OCI-LY3 (cell line): ENCODE measurements around the gene CAT.
"Not testable (repeated sequence)": the region's sequence is repeated elsewhere in the genome, so short reads cannot be mapped to it uniquely, and the experiment has no call there.

Experiments
- H2AFZ ChIP-seq: fragments of 200-600, 300-600 bp; shearing (Covaris generic); 2 replicates; pipeline ENCODE4 v1.6.0; 2014; ENCODE audit warnings: antibody characterized with exemption, low read depth, low read length
- H3K27ac ChIP-seq: fragments of 200-600, 300-600 bp; sonication (generic); 2 replicates; pipeline ENCODE4 v1.5.1; 2014; ENCODE audit warnings: mild to moderate bottlenecking, low read length, moderate library complexity, mixed read lengths
- H3K27me3 ChIP-seq: fragments of 200-600, 300-600 bp; sonication (generic); 2 replicates; pipeline ENCODE4 v1.6.1; 2014; ENCODE audit warnings: low read depth, low read length, mixed read lengths
- H3K36me3 ChIP-seq: fragments of 200-600, 300-600 bp; sonication (generic); replicated peaks from 2 replicates; pipeline ENCODE3; 2014; ENCODE audit warnings: low read depth, low read length, mixed read lengths
- H3K4me1 ChIP-seq: fragments of 300-600, 200-600 bp; sonication (generic); 2 replicates; pipeline ENCODE4 v1.6.1; 2014; ENCODE audit warnings: low read length, mixed read lengths
- H3K4me2 ChIP-seq: fragments of 200-600, 300-600 bp; sonication (generic); 2 replicates; pipeline ENCODE4 v1.6.1; 2014; ENCODE audit warnings: low read length, mixed read lengths
- H3K4me3 ChIP-seq: fragments of 300-600, 200-600 bp; sonication (generic); 2 replicates; pipeline ENCODE4 v1.5.1; 2014; ENCODE audit warnings: antibody characterized with exemption, mild to moderate bottlenecking, low read length, moderate library complexity
- H3K79me2 ChIP-seq: fragments of 300-600, 200-600 bp; shearing (Covaris generic); 2 replicates; pipeline ENCODE4 v1.6.1; 2014; ENCODE audit warnings: mild to moderate bottlenecking, low read length, mixed read lengths
- H3K9ac ChIP-seq: fragments of 300-600, 200-600 bp; shearing (Covaris generic); 2 replicates; pipeline ENCODE4 v1.6.0; 2014; ENCODE audit warnings: mild to moderate bottlenecking, low read length, moderate library complexity
- H3K9me3 ChIP-seq: fragments of 200-600, 300-600 bp; shearing (Covaris generic); 2 replicates; pipeline ENCODE4 v1.6.1; 2014; ENCODE audit warnings: low read length, mixed read lengths; ENCODE audit not compliant: insufficient read depth
- H4K20me1 ChIP-seq: fragments of 200-600, 300-600 bp; sonication (generic); 2 replicates; pipeline ENCODE4 v1.6.1; 2016; ENCODE audit warnings: low read length, mixed read lengths; ENCODE audit not compliant: insufficient read depth
- EZH2phosphoT487 ChIP-seq: fragments of 200-600 bp; shearing (Covaris generic); IDR thresholded peaks from 2 replicates; pipeline ENCODE4 v1.6.1; 2018; ENCODE audit warnings: antibody characterized with exemption, mixed run types, low read depth
- TF ChIP-seq, protein P1 (sequence below): fragments of 200-600, 300-600 bp; sonication (generic); IDR thresholded peaks from 2 replicates; pipeline ENCODE4 v1.5.1; 2014; ENCODE audit warnings: antibody characterized with exemption, low read length, low read depth

The CAT gene

DNA sequence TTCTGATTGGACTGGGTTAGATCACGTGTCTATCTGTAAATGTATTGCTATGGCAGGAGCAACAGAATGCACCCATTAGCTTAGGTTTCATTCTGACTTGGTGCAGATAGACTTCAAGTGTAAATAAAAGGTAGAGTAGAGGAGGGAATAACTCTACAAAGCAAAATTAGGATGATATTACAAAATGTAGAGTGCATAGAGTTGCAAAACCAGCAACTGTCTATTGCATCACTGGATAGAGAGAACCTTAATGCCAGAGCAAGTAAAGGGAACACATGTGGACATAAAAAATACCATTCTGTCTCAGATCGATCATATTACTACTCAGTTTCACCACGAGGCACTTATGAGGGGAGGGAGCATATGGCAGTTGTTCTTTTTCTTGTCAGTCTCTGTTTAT, 22.0 kb upstream of the CAT start:
- no peak overlapping the region for H3K4me2 ChIP-seq
- no peak overlapping the region for H2AFZ ChIP-seq
- TF ChIP-seq, protein P1, sequence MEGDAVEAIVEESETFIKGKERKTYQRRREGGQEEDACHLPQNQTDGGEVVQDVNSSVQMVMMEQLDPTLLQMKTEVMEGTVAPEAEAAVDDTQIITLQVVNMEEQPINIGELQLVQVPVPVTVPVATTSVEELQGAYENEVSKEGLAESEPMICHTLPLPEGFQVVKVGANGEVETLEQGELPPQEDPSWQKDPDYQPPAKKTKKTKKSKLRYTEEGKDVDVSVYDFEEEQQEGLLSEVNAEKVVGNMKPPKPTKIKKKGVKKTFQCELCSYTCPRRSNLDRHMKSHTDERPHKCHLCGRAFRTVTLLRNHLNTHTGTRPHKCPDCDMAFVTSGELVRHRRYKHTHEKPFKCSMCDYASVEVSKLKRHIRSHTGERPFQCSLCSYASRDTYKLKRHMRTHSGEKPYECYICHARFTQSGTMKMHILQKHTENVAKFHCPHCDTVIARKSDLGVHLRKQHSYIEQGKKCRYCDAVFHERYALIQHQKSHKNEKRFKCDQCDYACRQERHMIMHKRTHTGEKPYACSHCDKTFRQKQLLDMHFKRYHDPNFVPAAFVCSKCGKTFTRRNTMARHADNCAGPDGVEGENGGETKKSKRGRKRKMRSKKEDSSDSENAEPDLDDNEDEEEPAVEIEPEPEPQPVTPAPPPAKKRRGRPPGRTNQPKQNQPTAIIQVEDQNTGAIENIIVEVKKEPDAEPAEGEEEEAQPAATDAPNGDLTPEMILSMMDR = no peak
- TF ChIP-seq EZH2phosphoT487 = no peak
- H4K20me1 ChIP-seq = no peaks in the 10 kb centered on the region
- no peak overlapping the region for H3K9ac ChIP-seq
- peaks cover 12% of the 10 kb centered on the region for H3K27me3 ChIP-seq
- H3K27ac ChIP-seq = no peak overlapping the region
- H3K36me3 ChIP-seq = no peaks in the 10 kb centered on the region
- H3K79me2 ChIP-seq = no peaks in the 10 kb centered on the region
- peaks cover 13% of the 10 kb centered on the region; the same call in 1 of the 2 replicates for H3K9me3 ChIP-seq
- no peak overlapping the region for H3K4me3 ChIP-seq
- H3K4me1 ChIP-seq = no peaks in the 10 kb centered on the region

DNA sequence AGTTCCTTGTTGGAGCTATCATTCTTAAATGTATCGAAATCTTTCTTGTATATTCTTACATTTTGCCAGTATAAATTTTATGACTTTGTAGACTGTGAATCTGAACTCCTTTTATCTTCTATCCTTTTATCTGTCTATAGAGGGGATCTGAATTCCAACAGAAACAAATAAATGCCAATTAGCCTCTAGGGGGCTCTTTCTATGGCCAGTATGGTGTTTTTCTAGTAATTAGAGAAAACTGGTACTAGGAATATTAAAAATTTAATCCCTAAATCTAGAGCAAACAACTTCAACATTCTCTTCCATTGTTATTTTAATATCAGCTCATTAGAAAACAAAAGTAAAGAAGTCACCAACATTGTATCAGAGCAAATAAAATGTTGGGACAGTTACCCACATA, 21.5 kb upstream of the CAT start:
- Histone ChIP-seq H3K4me3 (no peak overlapping the region), H3K4me1 (no peaks in the 10 kb centered on the region), H2AFZ (no peak overlapping the region), H3K9ac (no peak overlapping the region), H3K4me2 (no peak overlapping the region), H4K20me1 (no peaks in the 10 kb centered on the region), H3K27ac (no peak overlapping the region), H3K36me3 (no peaks in the 10 kb centered on the region), H3K9me3 (peaks cover 13% of the 10 kb centered on the region; the same call in 1 of the 2 replicates), H3K27me3 (peaks cover 12% of the 10 kb centered on the region), H3K79me2 (no peaks in the 10 kb centered on the region)
- TF ChIP-seq EZH2phosphoT487 = no peak
- TF ChIP-seq, protein P1 = peak; percentile 22; the same call in 1 of the 2 replicates

DNA sequence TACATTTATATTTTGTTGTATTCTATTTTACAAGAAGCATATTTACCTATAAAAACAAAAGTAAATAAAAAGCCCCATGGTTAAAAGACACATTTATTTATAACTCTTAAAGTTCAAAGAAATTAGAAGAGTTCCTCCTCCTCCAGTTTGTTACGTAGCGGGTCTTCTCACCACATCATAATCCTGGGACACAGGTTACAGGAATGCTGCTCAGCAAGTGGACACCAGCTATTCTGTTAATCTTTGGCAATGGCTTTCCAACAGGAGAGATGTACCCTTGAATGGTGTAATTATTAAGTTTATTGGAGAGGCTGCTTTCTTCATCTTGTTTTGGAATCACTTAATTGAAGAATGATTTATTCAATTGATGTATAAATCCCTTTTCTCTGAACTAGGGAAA, 19.6 kb upstream of the CAT start:
- H3K4me2 ChIP-seq = no peak overlapping the region
- H3K27ac ChIP-seq = no peak overlapping the region

DNA sequence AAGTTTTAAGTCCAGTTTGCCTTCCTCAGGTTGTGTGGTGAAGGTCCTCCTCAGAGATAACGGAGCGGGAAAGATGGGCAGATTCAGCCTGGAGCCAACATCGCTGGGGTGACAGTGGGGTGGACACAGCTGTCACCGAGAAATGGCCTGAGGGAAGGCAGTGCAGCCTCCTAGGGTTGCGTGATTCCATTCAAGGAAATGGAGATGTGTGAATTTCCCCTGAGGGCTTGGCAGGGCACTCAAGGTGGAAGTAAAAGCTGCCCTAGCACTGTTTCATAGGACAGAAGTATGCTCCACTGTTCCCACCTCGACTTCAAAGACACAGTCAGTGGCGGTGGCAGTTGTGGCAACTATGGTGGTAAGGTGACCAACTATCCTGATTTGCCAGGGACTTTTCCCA, 15.4 kb upstream of the CAT start:
- Histone ChIP-seq H3K9ac (no peak overlapping the region), H3K4me1 (no peaks in the 10 kb centered on the region), H3K27me3 (peaks cover 5% of the 10 kb centered on the region; the same call in 1 of the 2 replicates), H2AFZ (no peak overlapping the region), H3K79me2 (no peaks in the 10 kb centered on the region), H3K27ac (no peak overlapping the region), H4K20me1 (no peaks in the 10 kb centered on the region), H3K4me2 (no peak overlapping the region), H3K4me3 (no peak overlapping the region), H3K9me3 (no peaks in the 10 kb centered on the region), H3K36me3 (no peaks in the 10 kb centered on the region)
- TF ChIP-seq, protein P1 = no peak
- no peak for TF ChIP-seq EZH2phosphoT487

More for the DNA sequence above, 19.6 kb upstream of the CAT start:
- H3K27me3 ChIP-seq = peaks cover 12% of the 10 kb centered on the region
- no peaks in the 10 kb centered on the region for H3K36me3 ChIP-seq
- H3K79me2 ChIP-seq = no peaks in the 10 kb centered on the region
- H4K20me1 ChIP-seq = no peaks in the 10 kb centered on the region
- no peak overlapping the region for H3K4me3 ChIP-seq
- no peaks in the 10 kb centered on the region for H3K4me1 ChIP-seq
- no peak overlapping the region for H2AFZ ChIP-seq
- no peak for TF ChIP-seq EZH2phosphoT487
- TF ChIP-seq, protein P1 = no peak
- no peak overlapping the region for H3K9ac ChIP-seq
- H3K9me3 ChIP-seq = 0 out of 2 replicates have a peak, but pooled peaks cover under 1% of the 10 kb centered on the region

DNA sequence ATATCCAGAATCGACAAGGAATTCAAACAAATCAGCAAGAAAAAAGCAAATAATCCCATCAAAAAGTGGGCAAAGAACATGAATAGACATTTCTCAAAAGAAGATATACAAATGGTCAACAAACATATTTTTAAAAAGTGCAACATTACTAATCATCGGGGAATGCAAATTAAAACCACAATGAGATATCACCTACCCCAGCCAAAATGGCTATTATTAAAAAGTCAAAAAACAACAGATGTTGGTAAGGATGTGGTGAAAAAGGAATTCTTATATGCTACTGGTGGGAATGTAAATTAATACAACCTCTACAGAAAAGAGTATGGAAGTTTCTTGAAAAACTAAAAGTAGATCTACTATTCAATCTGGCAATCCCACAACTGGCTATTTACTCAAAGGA, 13.9 kb upstream of the CAT start:
- H2AFZ ChIP-seq, H3K9ac ChIP-seq, H4K20me1 ChIP-seq, H3K4me3 ChIP-seq, H3K4me2 ChIP-seq, H3K4me1 ChIP-seq, H3K36me3 ChIP-seq, H3K9me3 ChIP-seq, H3K27me3 ChIP-seq, H3K79me2 ChIP-seq, H3K27ac ChIP-seq: not testable (repeated sequence)
